ENCODE measurements around the gene TRAF3IP3. TPM values are rescaled to one million over a fixed set of nuclear protein-coding genes. Genes with fewer than 3 reads are reported as not detected.

TRAF3IP3 gene
- total and polyA plus RNA-seq, 11 donors, result 0.16 to 10.6 (median 0.75) TPM; not detected in 1

GRCh38 chr1:209797978-209798639, 42.3 kb downstream of the TRAF3IP3 start:
- H3K4me3 ChIP-seq, result no peak overlapping the region
- no peak for TF ChIP-seq POLR2A (IDR thresholded peaks at IDR 0.05)
- no peak for TF ChIP-seq CTCF (IDR thresholded peaks at IDR 0.05)

GRCh38 chr1:209800984-209801834, 45.4 kb downstream of the TRAF3IP3 start:
- DNase-seq, result peak in 4 of 5 donors; percentile 51 to 76 (median 70)
- TF ChIP-seq CTCF (IDR thresholded peaks at IDR 0.05) (no peak), POLR2A (IDR thresholded peaks at IDR 0.05) (no peak)
- no peaks in the 10 kb centered on the region for H3K27me3 ChIP-seq

More at GRCh38 chr1:209797978-209798639, 42.3 kb downstream of the TRAF3IP3 start:
- WGBS, 4 donors, result 81 to 86% (median 84%) methylated on average over 9 of the region's 9 CpGs
- Histone ChIP-seq H3K27ac (no peak overlapping the region), H3K36me3 (peaks cover 0 to 11% (median 0%) of the 10 kb centered on the region in 9 donors), H3K27me3 (no peaks in the 10 kb centered on the region), H3K9me3 (no peaks in the 10 kb centered on the region), H3K4me1 (peaks cover 0 to 36% (median 18%) of the 10 kb centered on the region in 12 donors)
- intact Hi-C loops (cut with DNase I), result no loop called here
- ATAC-seq (no peak), DNase-seq (no peak)

DNA sequence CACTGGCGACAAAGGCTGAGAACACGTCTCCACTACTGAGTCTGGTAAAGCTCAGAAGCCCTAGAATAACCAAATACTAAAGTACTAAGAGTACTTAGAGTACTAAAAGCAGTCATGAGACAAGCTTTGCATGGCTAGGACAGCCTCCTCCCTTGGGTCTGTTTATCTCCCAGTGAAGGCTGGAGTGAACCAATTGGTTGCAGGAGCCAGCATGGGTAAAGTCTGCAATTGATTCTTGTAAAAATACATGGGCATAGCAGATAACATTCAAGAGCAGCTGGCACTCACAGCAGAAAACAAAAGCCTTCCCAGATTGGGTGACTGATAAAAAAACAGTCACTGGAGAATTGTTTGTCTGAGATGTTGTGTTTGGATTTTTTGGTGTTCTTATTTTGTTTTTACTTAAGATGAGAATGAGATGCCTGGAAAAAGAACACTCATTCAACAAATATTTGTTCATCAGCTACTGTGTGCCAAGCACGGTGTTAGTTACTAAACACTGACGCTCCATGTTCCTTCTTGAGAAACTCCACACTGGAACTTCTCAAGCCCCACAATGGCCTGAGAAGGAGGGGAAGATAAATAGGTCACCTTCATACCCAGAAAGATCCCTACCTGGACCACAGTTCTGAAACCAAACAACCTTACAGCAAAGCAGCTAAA, 46.4 kb downstream of the TRAF3IP3 start:
- Histone ChIP-seq H3K36me3 (no peaks in the 10 kb centered on the region), H3K4me3 (peak overlapping the region in 8 of 12 donors; percentile 18 to 48 (median 35)), H3K27ac (peak overlapping the region in 11 of 12 donors; percentile 42 to 84 (median 76)), H3K9me3 (no peaks in the 10 kb centered on the region), H3K4me1 (peaks cover 0 to 43% (median 21%) of the 10 kb centered on the region in 12 donors), H3K27me3 (no peaks in the 10 kb centered on the region)
- intact Hi-C loops (cut with DNase I), result no loop called here
- TF ChIP-seq CTCF (IDR thresholded peaks at IDR 0.05) (no peak), POLR2A (IDR thresholded peaks at IDR 0.05) (peak in 1 of 2 donors; percentile 37)
- WGBS, 4 donors, result 42 to 68% (median 50%) methylated on average over 4 of the region's 4 CpGs
- no peak for DNase-seq
- ATAC-seq, result peak; percentile 48 to 64 (median 56)

More at GRCh38 chr1:209800984-209801834, 45.4 kb downstream of the TRAF3IP3 start:
- 29 to 43% (median 32%) methylated on average over 5 of the region's 5 CpGs for whole genome bisulfite sequencing, 4 donors
- intact Hi-C loops (cut with DNase I), result no loop called here
- Histone ChIP-seq H3K36me3 (no peaks in the 10 kb centered on the region), H3K9me3 (no peaks in the 10 kb centered on the region), H3K4me1 (peaks cover 0 to 40% (median 20%) of the 10 kb centered on the region in 12 donors), H3K4me3 (peak overlapping the region in 10 of 12 donors; percentile 0 to 48 (median 28)), H3K27ac (peak overlapping the region; percentile 42 to 84 (median 74))
- ATAC-seq, result peak in 3 of 4 donors; percentile 55 to 71 (median 59)
